ENCODE data around the gene UNC5B. TPM values are rescaled to one million over a fixed set of nuclear protein-coding genes. Genes with fewer than 3 reads are reported as not detected.
"Not testable (repeated sequence)": the region's sequence is repeated elsewhere in the genome, so short reads cannot be mapped to it uniquely, and the experiment has no call there.

The UNC5B gene
- total and polyA plus RNA-seq, 8 donors, result 14.4 to 31.2 (median 21.4) TPM

DNA sequence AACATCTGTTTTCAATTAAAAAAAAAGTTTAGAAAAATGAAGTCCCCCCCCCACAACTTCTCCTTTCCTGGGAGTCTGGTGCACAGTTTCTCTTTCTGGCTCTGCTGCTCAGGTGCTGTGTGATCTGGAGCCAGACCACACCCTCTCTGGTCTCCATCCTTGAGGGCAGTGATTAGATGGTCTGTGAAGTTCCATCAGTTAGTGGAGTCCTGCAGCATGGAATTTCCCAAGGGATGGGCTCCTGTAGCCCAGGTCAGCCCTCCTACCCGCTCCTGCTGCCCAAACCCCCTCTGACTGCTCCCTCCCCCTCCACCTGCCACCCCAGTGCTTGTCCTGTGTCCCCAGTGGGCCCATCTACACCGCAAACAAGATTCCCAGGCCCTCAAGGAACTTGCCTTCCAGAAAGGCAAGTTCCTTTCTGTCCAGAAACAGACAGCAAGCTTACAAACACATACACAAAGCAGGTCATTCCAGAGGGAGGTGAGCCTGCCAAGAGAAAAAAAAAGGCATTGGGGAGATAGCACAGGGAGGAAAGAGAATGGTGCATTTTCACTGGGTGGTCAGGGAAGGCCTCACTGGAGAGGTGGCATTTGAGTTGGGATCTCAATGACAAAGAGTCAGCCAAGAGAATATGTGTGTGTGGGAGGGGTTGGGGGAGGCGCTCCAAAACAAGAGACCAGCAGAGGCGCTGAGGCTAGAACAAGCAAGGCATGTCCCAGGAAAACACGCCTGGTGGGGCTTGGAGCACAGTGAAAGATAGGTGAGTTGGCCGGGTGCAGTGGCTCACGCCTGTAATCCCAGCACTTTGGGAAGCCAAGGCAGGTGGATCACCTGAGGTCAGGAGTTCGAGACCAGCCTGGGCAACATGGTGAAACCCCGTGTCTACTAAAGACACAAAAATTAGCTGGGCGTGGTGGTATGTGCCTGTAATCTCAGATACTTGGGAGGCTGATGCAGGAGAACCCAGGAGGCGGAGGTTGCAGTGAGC lies 57.2 kb downstream of the UNC5B start:
- Histone ChIP-seq H3K4me1 (peaks cover 3 to 30% of the 10 kb centered on the region in 2 donors), H3K4me3 (no peak overlapping the region), H3K27ac (no peak overlapping the region), H3K27me3 (no peaks in the 10 kb centered on the region), H3K36me3 (no peaks in the 10 kb centered on the region), H3K9me3 (no peaks in the 10 kb centered on the region)
- TF ChIP-seq, protein P1, sequence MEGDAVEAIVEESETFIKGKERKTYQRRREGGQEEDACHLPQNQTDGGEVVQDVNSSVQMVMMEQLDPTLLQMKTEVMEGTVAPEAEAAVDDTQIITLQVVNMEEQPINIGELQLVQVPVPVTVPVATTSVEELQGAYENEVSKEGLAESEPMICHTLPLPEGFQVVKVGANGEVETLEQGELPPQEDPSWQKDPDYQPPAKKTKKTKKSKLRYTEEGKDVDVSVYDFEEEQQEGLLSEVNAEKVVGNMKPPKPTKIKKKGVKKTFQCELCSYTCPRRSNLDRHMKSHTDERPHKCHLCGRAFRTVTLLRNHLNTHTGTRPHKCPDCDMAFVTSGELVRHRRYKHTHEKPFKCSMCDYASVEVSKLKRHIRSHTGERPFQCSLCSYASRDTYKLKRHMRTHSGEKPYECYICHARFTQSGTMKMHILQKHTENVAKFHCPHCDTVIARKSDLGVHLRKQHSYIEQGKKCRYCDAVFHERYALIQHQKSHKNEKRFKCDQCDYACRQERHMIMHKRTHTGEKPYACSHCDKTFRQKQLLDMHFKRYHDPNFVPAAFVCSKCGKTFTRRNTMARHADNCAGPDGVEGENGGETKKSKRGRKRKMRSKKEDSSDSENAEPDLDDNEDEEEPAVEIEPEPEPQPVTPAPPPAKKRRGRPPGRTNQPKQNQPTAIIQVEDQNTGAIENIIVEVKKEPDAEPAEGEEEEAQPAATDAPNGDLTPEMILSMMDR (IDR thresholded peaks at IDR 0.05), result no peak
- DNase-seq (no peak), ATAC-seq (no peak)
- intact Hi-C loops (cut with DNase I), result loop anchor here in 1 of 2 donors (10.0 kb wide), 1 partner anchor 55 kb away; the partner anchor contains the start of gene UNC5B

DNA sequence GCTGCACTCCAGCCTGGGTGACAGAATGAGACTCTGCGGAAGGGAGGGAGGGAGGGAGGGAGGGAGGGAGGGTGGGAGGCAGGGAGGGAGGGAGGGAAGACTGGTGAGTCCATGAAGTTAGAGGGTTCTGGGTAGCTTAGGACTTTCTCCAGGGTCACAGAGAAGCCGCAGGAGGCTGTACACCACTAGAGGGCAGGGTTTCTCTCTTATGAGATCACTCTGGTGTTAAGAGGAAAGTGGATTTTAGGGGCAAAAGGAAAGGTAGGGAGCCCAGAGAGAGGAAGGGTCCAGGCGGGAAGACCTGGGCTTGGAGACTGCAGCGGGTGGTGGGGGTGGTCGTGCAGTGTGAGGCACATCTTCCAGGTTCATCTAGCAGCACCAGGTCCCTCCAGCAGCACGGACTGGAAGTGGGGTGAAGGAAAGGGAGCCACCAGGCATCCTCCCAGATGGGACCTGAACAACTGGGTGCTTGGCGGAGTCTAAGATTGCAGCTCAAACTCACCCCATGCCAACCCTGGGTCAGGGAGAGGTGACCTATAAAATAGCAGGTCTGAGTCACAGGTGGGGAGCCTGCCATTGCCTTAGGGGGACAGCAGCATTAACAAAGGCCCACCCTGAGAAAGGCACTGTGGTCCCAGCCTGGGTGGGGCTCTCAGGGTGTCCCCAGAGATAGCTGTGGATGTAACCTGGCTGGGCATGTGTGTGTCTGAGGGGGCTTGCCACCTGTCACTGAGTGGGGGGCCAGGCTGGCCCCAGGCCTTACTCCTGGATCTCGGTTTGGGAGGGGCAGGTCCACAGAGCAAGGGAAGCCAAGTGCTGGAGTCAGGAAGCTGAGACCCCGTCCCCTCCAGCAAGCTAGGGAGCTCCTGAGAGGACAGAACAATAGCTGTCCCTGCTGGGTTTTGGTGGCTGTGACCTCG lies 58.2 kb downstream of the UNC5B start:
- Histone ChIP-seq H3K9me3 (no peaks in the 10 kb centered on the region), H3K4me3 (no peak overlapping the region)

DNA sequence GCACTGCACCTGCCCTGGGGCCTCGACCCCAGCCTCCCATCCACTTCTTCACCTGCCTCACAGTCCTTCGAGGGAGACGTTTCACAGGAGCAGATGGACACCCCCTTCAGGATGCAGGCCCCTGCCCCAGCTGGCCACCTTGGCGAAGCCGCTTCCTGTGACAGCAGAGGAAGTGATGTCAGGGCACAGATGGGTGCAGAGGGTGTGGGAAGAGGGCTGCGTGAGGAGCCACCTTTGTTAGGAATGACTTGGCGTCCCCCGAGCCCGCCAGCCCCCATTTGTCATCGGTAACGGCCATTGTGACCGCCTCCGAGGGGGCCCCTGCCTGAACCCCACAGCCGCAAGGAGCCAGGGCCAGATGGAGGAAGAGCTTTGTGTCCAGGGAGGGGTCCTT lies 59.3 kb downstream of the UNC5B start:
- H3K4me3 ChIP-seq, result no peak overlapping the region
- H3K9me3 ChIP-seq, result no peaks in the 10 kb centered on the region
- intact Hi-C loops (cut with DNase I), result loop anchor here in 1 of 2 donors (10.0 kb wide), 1 partner anchor 57 kb away; the partner anchor contains the start of gene UNC5B
- TF ChIP-seq, protein P1 (IDR thresholded peaks at IDR 0.05), result no peak
- peaks cover 3 to 30% of the 10 kb centered on the region in 2 donors for H3K4me1 ChIP-seq
- peak in 1 of 4 donors; percentile 54 for DNase-seq
- H3K36me3 ChIP-seq, result no peaks in the 10 kb centered on the region
- no peak for ATAC-seq
- no peak overlapping the region for H3K27ac ChIP-seq
- H3K27me3 ChIP-seq, result no peaks in the 10 kb centered on the region

More for the DNA sequence above, 58.2 kb downstream of the UNC5B start:
- TF ChIP-seq, protein P1 (IDR thresholded peaks at IDR 0.05), result peak; percentile 34 to 57
- DNase-seq (peak in 1 of 4 donors; percentile 71), ATAC-seq (peak; percentile 80)
- Histone ChIP-seq H3K36me3 (no peaks in the 10 kb centered on the region), H3K4me1 (peaks cover 3 to 39% of the 10 kb centered on the region in 2 donors), H3K27me3 (no peaks in the 10 kb centered on the region), H3K27ac (no peak overlapping the region)
- intact Hi-C loops (cut with DNase I), result loop anchor here in 1 of 2 donors (10.0 kb wide), 1 partner anchor 56 kb away; the partner anchor contains the start of gene UNC5B

DNA sequence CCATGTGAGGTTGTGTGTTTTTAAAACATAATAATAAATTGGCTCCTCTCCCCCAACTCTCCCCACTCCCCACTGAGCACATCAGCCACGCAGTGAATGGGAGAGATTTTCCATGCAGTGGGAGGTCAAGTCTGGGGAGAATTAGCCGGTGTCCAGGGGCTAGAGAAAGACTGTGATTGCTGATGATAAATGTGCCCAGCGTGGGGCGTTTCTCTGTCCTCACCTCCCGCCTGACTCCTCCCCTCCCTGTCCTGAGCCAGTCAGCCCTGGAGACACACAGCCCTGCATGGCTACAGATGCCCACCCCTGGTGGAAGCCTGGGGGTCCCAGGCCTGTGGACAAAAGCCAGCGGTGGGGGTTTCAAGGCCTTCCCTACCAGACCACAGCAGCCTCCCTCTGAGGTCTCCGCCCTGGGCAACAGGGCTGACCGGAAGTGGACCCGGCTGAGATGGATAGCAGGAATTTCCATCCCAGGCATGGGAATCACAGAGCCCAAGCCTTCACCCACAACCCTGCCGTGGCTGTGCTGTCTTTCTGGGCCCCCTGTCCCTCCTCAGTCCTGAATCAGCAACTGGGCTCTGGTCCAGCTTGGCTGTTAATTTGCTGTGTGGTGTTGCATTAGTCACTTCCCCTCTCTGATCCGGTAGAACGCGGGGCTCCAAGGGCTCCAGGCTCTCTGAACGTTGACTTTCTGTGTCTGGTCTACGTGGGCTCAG lies 59.8 kb downstream of the UNC5B start:
- H3K36me3 ChIP-seq, result no peaks in the 10 kb centered on the region
- H3K27ac ChIP-seq, result no peak overlapping the region
- peaks cover 3 to 29% of the 10 kb centered on the region in 2 donors for H3K4me1 ChIP-seq
- TF ChIP-seq, protein P1 (IDR thresholded peaks at IDR 0.05), result no peak
- H3K9me3 ChIP-seq, result no peaks in the 10 kb centered on the region
- intact Hi-C loops (cut with DNase I), result loop anchor here in 1 of 2 donors (10.0 kb wide), 1 partner anchor 57 kb away; the partner anchor contains the start of gene UNC5B
- DNase-seq (peak in 1 of 4 donors; percentile 59), ATAC-seq (no peak)
- no peak overlapping the region for H3K4me3 ChIP-seq
- no peaks in the 10 kb centered on the region for H3K27me3 ChIP-seq

DNA sequence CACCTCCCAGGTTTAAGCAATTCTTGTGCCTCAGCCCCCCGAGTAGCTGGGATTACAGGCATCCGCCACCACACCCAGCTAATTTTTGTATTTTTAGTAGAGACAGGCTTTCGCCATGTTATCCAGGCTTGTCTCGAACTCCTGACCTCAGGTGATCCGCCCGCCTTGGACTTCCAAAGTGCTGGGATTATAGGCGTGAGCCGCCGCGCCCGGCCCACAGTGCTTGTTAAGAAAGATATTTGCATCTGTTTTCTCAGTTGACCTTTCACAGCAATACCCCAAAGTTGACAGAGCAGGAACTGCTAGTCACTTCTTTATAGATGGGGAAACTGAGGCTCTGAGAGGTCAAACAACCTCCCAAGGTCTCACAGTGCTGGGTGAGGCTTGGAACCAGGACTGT lies 60.6 kb downstream of the UNC5B start:
- intact Hi-C loops (cut with DNase I), result loop anchor here in 1 of 2 donors (10.0 kb wide), 1 partner anchor 58 kb away; the partner anchor contains the start of gene UNC5B

More for the DNA sequence above, 60.6 kb downstream of the UNC5B start:
- not testable (repeated sequence) for H3K27ac ChIP-seq, ATAC-seq, H3K36me3 ChIP-seq, H3K9me3 ChIP-seq, H3K27me3 ChIP-seq, H3K4me3 ChIP-seq
- H3K4me1 ChIP-seq, result peaks cover 3 to 29% of the 10 kb centered on the region in 2 donors
- peak in 1 of 4 donors; percentile 60 for DNase-seq
